ENCODE measurements around the gene PDE8B.

PDE8B gene

DNA sequence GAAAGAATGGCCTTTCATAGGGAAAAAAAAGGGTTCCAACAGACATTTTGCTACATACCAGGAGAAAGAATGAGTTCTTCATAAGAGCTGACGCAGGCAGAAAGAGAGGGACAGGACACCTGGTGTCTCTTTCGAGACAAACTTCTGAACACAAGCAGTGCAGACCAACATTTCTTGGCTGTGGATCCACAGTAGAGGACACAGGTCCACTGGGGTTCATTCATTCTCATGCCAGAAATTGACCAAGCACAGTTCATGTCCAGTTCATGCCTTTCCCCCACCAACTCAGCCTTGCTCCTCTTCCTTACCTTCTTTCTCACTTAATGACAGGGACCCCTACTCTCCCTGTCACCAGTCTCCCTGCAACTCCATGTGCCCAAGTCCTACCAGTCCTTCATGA is 144.0 kb downstream of the PDE8B start:
- no peak for TF ChIP-seq POLR2A (IDR thresholded peaks at IDR 0.05; ENCODE audit: low read depth, low read length)
- no peak for FAIRE-seq
- DNase-seq (ENCODE audit: insufficient read length, low spot score), result no peak

DNA sequence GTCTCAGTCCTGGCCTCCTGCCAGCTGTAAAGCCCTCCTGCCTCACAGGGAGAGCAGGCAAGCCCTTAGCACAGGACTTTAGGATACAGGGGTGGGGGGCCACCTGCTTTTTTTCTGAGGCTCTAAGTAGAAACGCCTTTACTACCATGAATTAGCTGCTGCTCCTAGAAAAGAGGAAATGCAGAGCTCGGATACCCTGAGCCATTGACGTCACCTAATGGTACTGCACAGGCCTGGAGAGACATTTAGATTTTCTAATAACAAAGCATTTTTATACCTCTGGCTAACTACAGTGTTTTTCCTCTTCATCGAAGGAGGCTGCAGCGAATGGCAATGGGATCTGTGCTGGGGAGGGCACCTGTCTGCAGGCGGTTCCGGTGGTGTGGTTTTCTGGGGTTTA is 144.6 kb downstream of the PDE8B start:
- TF ChIP-seq POLR2A (IDR thresholded peaks at IDR 0.05; ENCODE audit: low read depth, low read length), result no peak
- no peak for FAIRE-seq
- DNase-seq (ENCODE audit: insufficient read length, low spot score), result no peak

DNA sequence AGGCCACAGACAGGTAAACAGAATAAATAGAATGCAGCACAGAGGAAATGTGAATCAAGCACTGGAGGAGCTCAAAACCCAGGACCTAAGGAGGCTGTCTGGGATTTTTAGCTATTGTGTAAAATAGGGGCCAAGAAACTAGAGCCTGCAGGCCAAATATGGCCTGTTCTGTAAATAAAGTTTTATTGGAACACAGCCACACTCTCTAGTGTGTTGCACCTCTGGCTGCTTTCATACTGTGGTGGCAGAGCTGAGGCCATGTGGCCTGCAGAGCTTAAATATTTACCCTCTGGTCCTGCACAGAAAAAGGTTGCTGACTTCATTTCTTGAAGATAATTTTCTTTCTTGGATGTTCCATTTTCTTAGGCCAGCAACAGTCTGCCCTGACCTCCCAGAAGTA is 145.3 kb downstream of the PDE8B start:
- DNase-seq (ENCODE audit: insufficient read length, low spot score) (no peak), FAIRE-seq (no peak)
- no peak for TF ChIP-seq POLR2A (IDR thresholded peaks at IDR 0.05; ENCODE audit: low read depth, low read length)

DNA sequence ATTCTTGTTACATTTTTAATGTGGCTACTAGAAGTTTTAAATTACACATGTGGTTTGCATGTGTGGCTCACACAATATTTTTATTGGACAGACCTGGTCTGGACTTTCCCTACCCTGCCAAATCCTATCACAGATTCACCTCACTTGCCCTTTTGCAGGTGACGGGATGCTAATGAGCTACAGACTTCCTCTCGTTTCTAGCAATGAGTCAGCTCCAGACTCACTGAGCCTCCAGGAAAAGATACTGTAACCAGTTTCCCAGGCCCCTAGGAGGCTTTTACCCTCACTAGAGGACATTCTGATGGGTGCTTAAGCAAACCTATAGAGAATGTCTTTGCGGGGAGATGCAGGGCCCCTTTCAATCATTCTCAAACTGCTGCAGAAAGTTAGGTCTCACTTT is 146.3 kb downstream of the PDE8B start:
- TF ChIP-seq POLR2A (IDR thresholded peaks at IDR 0.05; ENCODE audit: low read depth, low read length), result no peak
- DNase-seq (ENCODE audit: insufficient read length, low spot score) (no peak), FAIRE-seq (no peak)

DNA sequence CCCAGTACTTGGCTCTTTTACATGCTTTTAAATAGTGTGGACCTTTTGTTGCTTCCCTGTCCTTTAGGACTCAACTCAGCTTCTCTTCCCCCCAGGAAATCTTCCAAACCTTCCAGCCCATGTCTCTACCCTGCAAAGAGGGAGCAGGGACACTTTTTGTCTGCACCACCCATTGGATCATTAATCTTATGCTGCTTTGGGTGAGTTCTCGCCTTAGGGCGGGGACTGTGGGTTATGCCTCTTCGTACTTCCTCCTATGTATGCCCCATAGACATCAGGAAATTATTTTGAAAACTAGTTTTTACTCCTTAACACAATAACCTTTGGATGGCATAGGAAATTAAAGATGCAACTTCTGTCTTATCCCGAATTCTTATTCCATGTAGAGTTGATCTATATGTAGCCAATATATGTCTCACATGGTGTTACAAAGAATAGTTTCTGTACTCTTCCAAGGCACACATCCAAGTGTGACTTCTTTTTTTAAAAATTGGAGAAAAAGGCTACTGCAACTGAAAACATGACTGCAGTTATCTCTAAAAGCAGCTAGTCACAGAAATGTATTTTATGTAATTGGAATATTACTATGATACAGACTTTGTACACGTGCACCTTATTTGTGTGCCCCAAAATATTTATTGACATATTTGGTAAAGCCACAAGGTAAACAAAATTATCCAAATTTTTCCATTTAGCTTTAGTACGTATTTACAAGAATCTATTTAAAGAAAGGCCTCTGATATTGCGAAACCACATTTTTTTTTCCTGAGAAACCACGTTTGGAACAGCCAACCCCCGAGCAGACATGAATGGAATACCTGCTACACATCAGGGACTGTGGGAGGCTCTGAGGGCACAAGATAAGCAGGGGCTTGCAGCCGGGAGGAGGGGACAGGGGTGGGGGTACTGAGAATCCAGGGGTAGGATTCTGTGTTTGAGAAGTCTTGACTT is 148.1 kb downstream of the PDE8B start:
- DNase-seq (ENCODE audit: insufficient read length, low spot score), result no peak
- TF ChIP-seq POLR2A (IDR thresholded peaks at IDR 0.05; ENCODE audit: low read depth, low read length), result no peak
- FAIRE-seq, result no peak

DNA sequence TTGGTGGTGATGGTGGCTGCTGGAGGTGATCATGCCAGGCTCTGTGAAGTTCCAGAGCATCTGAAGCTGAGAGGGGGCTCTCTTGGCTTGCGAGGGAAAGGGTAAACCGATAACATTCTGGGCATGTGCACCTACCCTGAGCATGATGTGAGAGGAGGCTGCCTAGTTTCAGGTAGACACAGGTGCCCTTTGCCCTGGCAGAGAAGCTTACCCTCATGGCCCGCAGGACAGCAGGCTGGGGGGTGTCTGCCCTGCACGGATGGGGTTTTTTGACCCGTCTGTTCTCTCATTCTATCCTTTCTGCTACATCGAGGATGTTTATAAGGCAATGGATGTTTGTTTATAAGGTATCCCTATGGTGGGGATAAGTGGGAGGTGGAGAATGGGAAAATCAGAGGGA is 148.8 kb downstream of the PDE8B start:
- TF ChIP-seq POLR2A (IDR thresholded peaks at IDR 0.05; ENCODE audit: low read depth, low read length), result no peak
- FAIRE-seq, result no peak
- no peak for DNase-seq (ENCODE audit: insufficient read length, low spot score)

DNA sequence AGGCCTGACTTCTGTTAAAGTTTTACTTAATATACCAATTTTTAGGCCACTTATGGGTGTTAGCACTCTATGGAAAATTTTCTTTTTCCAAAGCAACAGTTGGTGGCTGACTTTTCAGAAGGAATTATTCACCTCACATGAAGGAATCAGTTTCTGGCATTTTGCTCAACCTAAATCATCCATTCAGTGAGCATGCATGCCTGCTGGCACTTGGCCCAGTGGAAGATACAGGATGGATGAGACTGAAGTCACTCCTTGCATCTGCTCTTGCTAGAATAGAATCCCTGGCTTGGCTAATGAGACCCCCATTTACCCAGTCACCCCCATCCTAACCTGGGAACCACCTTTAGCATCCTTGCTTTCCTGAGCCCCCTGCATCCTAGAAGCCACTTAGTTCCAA is 149.9 kb downstream of the PDE8B start:
- no peak for DNase-seq (ENCODE audit: insufficient read length, low spot score)
- TF ChIP-seq POLR2A (IDR thresholded peaks at IDR 0.05; ENCODE audit: low read depth, low read length), result no peak
- FAIRE-seq, result no peak

DNA sequence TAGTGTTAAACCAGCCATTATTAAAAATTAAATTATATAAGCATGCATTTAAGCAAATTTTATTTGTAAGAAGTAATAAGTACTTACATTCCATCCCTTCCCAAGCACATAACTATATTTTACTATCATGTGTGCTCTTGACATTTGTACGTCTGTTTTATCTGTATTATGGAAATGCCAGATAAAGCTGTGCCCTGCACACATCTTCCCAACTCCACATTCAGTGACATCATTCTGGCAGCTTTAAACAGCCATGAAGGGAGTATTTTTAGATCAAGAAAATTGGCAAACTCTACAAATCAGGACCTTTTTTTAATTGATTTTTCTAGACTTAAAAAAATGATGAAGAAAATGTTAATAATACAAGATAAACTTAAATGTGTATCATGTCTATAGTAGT is 150.5 kb downstream of the PDE8B start:
- no peak for FAIRE-seq
- no peak for DNase-seq (ENCODE audit: insufficient read length, low spot score)
- TF ChIP-seq POLR2A (IDR thresholded peaks at IDR 0.05; ENCODE audit: low read depth, low read length), result no peak

DNA sequence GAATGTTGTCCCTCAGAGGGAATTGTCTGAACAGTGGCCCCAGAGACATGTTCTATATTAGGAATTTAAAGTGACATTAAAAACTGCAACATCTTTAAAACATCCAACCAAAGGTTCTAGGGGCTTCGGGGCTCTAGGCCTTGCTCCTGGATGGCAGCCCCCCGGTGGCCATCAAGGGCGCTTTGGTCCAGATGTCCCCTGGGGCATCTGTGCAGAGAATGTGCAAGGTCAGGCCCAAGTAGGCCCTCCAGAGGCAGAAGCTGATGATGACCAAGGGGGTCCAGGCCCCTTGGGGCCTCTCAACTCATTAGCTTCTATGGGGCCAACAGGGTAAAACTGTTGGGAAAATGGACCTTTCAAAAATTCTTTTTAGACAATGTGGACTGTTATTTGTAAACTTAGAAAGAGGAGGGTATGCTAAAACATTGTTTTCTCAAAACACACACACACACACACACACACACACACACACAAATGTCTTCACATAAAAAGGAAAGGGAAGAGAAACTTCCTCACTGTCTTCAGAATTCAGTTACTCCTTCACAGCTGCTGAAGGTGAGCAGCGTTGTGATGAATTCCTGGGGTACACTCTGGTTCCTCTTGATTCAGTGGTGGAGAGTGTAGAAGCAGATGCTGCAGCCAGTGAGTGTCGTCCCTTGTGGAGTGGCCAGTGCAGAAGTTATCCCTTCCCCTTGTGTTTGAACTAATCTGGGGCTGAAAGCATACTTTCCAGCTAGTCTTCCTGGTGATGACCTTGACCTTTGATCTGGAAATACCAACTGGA is 156.4 kb downstream of the PDE8B start:
- no peak for FAIRE-seq
- TF ChIP-seq POLR2A (IDR thresholded peaks at IDR 0.05; ENCODE audit: low read depth, low read length), result no peak

DNA sequence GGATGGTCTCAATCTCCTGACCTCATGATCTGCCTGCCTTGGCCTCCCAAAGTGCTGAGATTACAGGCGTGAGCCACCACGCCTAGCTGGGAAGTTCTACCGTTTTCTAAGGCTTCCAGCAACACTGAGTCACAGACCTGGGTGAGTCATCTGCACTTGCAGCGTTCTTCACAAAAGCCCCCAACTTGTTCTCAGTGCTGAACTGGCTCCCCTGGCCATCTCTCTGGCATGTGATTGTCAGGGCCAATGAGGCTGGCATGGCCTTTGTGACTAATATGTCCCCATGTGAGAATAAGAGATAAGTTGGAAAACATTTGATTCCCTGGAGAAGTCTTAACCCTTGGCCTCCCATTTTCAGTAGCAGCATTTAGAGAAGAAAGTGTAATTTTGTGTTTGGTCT is 157.3 kb downstream of the PDE8B start:
- no peak for FAIRE-seq
- TF ChIP-seq POLR2A (IDR thresholded peaks at IDR 0.05; ENCODE audit: low read depth, low read length), result no peak
- no peak for DNase-seq (ENCODE audit: insufficient read length, low spot score)

More for the DNA sequence above, 156.4 kb downstream of the PDE8B start:
- DNase-seq (ENCODE audit: insufficient read length, low spot score), result no peak

DNA sequence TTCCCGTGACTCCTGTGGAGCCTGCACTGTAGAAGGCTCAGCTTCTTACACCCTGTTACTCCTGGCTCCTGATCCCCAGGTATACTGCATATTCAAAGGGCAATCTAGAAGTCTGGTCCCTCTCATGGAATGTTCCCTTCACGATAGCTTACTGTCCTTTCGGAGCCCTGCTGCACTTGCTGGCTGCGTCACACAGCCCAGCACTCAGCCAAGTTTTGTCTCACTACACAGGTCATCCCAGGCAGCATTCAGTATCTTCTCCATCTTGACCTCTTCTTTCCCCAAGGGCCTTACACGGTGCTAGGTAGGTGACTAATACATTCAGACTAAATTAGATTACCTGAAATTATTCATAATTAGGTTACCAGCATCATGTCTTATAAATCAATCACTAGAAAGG is 157.9 kb downstream of the PDE8B start:
- FAIRE-seq, result no peak
- DNase-seq (ENCODE audit: insufficient read length, low spot score), result no peak
- TF ChIP-seq POLR2A (IDR thresholded peaks at IDR 0.05; ENCODE audit: low read depth, low read length), result no peak

DNA sequence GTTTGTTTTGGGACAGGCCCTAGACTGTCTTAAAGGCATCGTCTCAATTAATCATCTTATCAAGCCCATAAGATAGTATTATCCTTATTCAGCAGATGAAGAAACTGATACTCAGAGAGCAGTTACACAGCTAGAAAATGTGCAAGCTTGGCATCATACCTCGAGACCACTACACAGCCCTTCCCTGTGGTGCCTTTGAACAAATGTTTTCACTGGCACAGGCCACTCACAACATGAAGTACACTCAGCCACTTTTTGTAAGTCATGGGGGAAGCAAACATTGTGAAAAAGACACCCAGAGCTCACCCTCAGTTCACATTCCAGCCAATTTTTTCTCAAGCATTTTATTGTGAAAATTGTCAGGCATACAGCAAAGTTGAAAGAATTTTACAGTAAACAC is 159.1 kb downstream of the PDE8B start:
- DNase-seq (ENCODE audit: insufficient read length, low spot score), result no peak
- TF ChIP-seq POLR2A (IDR thresholded peaks at IDR 0.05; ENCODE audit: low read depth, low read length), result no peak
- no peak for FAIRE-seq

DNA sequence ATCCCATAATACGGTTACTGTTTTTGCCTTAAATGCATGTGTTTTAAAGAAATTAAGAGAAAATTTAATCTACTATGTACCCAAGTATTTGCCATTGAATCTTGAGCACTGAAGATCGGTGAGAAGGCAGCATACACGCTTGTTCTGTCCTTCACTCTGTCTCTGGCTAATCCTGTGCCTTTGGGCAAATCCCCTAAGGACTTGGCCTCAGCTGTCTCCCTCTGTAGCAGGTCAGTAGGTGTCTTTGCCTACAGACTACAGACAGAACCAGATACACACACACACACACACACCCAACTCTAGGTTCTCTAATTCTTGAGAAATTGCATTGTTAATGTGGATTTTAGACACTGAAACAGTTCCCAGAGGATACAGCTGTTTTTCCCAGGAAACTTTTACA is 164.2 kb downstream of the PDE8B start:
- TF ChIP-seq POLR2A (IDR thresholded peaks at IDR 0.05; ENCODE audit: low read depth, low read length), result no peak
- DNase-seq (ENCODE audit: insufficient read length, low spot score) (no peak), FAIRE-seq (no peak)

DNA sequence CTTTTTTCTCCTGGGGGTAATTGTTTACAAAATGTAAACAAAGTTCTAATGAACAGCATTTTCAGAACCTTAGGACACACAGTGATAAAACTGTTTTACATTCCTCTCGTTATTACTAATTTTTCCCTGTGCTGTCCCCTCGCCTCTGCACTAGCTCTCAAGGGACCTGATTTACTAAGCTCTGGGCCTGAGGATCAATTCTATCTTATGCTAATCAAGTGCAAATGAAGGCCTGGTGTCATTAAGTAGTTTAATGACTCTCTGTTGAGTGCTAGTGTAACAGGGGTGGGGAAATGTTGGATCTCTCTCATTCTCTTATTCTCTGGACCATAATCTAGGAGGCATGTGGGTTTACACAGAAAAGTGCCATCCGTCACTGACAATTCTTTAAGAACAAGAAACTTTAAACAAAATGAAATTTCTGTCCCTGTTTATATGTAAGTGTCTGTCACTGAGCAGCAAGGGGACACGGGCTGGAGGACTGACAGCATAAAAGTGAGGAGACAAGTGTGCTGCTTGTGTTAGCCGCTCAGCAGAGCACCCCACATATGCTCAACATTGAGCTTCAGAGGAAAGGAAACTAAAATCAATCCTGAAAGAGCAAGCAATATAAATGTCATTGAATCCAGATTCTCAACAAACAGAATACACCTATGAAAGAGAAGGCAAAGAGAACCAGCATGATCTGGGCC is 166.3 kb downstream of the PDE8B start:
- DNase-seq (ENCODE audit: insufficient read length, low spot score) (no peak), FAIRE-seq (no peak)
- no peak for TF ChIP-seq POLR2A (IDR thresholded peaks at IDR 0.05; ENCODE audit: low read depth, low read length)
